SHP77 (cell line): ENCODE results near the gene SELL.
"Not testable (repeated sequence)": the region's sequence is repeated elsewhere in the genome, so short reads cannot be mapped to it uniquely, and the experiment has no call there.

Experiments used
- DNase-seq, 2 experiments: peaks; one replicate each; lab custom pipeline; 2025; lab: John Stamatoyannopoulos, UW

SELL gene

GRCh38 chr1:169711469-169712308 lies at the start of gene SELL:
TSS of gene SELL (minus strand) at chr1:169711620. CDS start at chr1:169711498, 122 bp downstream.
- peak; percentile 29 to 52 for DNase-seq

DNA sequence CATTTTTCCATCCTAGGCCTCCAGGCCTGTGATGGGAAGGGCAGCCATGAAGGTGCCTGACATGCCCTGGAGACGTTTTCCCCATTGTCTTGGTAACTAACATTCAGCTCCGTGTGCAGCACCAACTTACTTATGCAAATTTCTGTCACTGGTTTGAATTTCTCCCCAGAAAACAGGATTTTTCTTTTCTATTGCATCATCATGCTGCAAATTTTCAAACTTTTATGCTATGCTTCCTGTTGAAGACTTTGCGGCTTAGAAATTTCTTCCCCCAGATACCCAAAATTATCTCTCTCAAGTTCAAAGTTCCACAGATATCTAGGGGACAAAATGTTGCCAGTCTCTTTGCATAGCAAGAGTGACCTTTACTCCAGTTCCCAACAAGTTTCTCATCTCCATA lies 47.6 kb upstream of the SELL start:
- DNase-seq, result no peak

- DNase-seq, result no peak
Measured at GRCh38 chr1:169753549-169753948, 42.1 kb upstream of the SELL start.

GRCh38 chr1:169750041-169750440 lies 38.6 kb upstream of the SELL start:
- no peak for DNase-seq

DNA sequence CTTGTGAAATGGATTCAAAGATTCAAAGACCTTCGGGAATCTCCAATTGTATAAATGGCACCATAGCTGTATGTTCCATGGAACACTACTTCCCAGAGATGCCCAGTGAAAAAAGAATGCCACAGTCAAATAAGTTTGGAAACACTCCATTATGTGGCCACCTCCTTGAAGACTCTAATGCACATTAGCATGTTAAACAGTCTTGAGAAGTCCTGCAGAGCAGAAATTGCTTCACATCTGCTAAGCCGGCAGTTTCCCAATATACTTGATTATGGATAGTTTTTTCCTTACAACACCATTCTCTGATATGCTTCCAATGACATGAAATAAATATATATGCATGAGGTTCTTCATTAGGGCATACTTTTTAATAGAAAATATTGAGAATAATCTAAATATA lies 35.1 kb upstream of the SELL start:
- DNase-seq, result no peak

DNA sequence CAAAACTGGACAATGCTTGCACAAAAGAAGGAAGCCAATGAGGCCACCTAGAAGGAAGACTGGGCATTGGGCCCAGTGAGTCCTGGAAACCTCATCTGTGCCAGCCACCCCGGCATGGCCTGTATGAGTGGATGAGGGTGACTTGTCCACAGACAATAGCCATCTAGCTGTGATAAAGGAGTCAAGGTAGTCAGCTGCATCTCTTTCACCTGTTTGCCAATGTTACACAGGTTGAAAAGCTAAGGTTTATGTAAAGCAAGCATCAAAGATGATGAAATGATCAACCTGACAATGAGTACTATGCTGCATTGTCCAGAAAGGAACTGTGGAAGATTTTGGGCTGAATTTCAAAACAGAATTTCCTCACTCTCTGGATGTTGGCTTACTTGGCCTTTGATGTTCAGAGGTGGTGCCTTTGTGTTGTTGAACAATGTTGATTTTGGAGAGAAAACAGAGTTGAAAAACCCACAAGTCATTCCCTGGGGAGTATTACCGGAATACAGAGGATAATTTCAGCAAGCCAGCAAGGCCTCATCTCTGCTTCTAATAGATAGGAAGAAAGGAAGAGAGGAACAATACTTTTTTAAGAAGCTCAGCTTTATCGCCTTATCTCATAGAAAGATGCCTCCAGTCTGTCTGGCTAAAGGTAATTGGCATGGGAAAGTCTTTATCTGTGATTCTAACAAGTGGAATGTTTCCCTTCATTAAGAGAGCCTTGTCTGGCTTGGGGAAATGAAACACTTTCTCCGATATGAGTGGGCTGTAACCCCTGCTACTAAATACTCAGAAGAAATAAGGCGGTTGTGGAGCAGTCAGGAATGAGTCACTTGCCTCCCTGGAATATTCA lies 33.8 kb upstream of the SELL start:
- DNase-seq, result no peak

- DNase-seq, result no peak
Measured at GRCh38 chr1:169741666-169742394, 30.4 kb upstream of the SELL start.

DNA sequence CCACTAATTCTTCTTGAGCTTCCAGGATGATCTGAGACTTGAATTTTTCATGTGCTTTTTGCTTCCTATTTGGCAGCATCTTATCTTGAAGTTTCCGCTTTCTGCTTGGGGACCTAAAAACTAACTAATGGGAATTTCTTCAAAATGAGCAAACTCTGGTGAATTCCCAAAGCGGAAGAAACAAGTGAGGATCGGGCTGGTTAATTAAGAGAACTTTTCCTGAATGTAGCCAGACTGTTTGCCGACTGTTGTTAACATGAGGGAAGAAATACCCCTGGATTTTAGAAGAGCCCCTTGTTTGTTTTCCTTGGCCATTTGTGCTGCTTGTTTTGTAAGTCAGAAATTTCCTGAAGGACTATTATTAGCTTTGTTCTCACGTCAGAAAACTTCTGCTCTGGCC lies 28.6 kb upstream of the SELL start:
- DNase-seq, result no peak

DNA sequence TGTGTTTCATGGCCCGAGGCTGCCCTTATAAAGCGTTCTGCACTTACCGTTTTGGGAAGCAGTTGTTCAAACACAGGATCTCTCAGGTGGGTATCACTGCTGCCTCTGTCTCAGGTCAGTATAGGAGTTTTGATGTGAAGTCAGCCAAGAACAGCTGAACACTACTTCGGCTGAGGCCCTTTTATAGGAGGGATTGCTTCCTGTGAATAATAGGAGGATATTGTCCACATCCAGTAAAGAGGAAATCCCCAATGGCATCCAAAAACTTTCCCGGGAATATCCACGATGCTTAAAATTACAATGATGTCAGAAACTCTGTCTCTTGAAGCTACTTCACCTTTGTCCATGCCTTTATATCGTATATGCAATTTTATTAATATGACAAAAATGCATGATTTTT lies 22.5 kb upstream of the SELL start, which contains the start of gene SELE:
Gene SELE (minus strand): TSS at position 156 of the 400 bp plus-strand sequence. CDS start 467 bp downstream, outside the sequence.
- no peak for DNase-seq

DNA sequence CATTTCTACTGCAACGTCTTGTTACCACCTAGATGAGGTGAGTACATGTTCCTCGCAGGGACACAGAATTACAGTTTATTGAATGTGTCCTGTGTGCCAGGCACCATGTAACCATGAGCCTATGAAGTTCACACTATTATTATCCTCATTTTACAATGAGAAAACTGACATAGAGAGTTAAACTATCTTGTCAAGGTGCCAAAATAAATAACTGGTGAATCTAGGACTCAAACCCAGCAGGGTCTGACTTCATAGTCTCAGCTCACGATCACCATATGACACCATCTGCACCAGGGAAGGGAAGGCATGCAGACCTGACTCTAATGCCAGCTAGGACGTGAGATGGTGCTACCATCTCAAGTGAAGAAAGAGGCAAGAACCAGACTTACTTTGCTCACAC lies 20.0 kb upstream of the SELL start:
- DNase-seq, result no peak

DNA sequence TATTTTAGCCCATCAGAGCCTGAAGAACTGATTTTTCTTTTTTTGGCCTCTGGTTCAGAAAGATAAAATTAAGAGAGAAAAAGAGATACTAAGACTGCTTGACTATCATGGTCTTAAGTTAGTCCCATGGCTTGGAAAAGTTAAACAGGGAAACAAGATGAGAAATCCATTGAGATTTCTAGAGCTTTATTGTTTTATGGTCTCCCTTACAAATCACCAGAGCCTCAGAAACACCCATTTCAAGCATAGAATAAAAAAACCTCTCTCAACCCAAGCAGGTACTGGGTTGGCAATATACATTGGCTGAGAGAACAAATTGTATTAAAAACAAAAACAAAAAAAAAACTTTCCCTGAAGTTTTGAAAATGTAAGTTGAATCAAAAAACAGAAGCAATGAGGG lies 18.6 kb upstream of the SELL start:
- no peak for DNase-seq

DNA sequence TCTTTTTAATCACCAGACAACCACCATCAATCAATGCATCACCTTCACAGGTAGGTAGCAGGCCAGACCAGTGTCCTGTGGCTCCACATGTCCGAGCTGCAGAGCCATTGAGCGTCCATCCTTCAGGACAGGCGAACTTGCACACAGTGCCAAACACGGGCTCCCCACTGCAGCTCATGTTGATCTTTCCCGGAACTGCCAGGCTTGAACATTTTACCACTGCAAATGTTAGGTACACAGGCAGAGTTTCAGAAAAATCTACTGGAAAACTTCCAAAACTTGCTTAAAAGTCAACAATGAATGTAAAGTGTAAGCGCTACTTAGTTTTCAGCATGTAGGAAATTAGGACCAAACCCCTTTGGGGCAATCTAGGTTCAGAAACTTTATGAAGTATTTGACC lies 15.9 kb upstream of the SELL start:
- DNase-seq, result no peak

- no peak for DNase-seq
Measured at GRCh38 chr1:169726851-169727250, 15.4 kb upstream of the SELL start.

GRCh38 chr1:169725930-169726329 lies 14.5 kb upstream of the SELL start:
- no peak for DNase-seq

DNA sequence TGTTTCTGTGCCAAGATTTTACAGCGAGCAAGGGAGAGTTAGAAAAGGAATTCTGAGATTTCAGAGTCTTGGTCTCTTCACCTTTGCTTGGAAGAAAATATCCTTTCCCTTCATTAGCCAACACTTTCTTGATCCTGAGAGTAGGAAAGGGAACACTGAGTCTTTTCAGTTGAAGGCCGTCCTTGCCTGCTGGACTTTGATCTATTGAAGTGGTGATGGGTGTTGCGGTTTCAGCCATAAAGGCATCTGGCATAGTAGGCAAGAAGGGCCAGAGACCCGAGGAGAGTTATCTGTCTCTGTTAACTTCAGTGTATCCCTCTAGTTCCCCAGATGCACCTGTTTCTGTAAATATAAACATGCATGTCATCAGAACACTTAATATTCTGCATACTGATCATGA lies 12.7 kb upstream of the SELL start:
- DNase-seq, result no peak

DNA sequence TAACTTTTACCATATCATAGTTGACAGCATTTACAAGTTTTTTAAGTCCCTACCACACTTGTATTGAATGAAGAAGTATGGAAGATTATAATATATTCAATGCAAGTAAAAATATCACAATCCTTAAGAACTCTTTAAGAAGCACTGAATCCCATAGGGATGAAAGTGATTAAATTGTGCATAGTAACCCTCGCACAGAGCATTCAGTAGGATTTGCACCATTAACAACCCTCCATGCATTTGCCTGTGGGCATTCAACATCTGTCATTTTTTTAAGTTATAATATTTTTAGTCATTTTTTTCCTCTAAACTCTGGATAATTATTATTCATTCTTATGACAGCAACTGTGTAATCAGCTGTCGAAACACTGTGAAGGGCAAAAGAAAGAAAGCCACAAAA lies 12.3 kb upstream of the SELL start:
- DNase-seq, result no peak

GRCh38 chr1:169722779-169723178 lies 11.4 kb upstream of the SELL start:
- DNase-seq, result no peak

- DNase-seq, result not testable (repeated sequence)
Measured at GRCh38 chr1:169715100-169715499, 3.7 kb upstream of the SELL start.

DNA sequence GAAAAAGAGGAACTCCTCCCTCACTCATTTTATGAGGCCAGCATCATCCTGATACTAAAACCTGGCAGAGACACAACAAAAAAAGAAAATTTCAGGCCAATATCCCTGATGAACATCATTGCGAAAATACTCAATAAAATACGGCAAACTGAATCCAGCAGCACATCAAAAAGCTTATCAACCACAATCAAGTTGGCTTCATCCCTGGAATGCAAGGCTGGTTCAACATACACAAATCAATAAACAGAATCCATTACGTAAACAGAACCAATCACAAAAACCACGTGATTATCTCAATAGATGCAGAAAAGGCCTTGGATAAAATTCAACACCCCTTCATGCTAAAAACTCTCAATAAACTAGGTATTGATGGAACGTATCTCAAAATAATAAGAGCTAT lies 1.7 kb upstream of the SELL start:
- not testable (repeated sequence) for DNase-seq

DNA sequence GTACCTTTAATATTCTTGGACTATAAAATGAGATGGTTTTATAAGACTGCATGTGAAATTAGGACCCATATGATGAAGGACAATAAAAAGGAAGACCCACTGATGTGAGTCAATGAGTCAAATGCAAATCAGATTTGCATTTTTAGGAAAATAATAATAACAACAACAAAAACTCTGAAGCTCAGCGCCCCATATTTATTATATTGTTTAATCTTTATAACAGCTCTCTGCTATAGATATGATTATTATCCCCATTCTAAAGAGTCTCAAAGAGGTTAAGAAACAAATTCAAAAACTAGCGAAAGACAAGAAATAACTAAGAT lies 850 bp upstream of the SELL start:
- no peak for DNase-seq

- no peak for DNase-seq
Measured at GRCh38 chr1:169708647-169709046, 2.8 kb downstream of the SELL start.

DNA sequence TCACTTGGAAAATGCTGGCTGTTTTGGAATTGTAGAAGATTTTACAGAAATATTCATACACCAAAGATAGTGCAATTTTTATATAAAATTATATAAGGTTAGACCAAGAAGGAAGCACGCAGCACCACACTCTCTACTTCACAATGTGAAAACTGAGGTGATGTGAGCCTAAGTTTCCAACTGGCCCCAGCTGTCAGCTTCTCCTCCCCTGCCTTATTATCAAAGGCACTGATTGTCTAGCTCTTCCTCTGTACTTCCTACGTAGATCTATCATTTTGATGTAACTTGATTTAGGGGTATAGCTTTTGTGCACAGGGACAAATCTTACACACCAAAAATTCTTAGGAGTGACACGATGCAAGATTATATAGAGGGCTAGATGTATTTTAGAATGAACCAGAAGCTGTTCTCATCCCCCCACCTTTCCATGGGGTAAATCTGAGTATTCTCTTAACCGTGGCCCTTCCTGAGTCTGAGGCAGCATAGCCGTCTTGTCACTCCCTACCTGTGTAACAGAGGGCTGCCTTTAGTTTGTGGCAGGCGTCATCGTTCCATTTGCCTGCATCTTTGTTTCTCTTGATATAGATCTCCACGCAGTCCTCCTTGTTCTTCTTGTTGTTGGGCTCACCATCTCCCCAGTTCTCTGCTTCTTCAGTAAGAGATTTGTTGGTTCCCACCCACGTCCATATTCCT lies 3.4 kb downstream of the SELL start:
- DNase-seq, result no peak
